MM.1S (cell line): Measurements from ENCODE around the gene POLD3.

Experiments used
- DNase-seq: peaks from one replicate; pipeline ENCODE4 v3.0.0-alpha.2; 2015
- H2AFZ ChIP-seq: fragments of 300-600 bp; sonication (generic); 2 replicates; pipeline ENCODE4 v1.6.0; 2016; ENCODE audit warnings: antibody characterized with exemption, low read length
- H3F3A ChIP-seq: fragments of 300-600 bp; sonication (generic); 2 replicates; pipeline ENCODE4 v1.6.1; 2016; ENCODE audit warnings: mild to moderate bottlenecking, antibody characterized with exemption, low read length, moderate library complexity, mixed read lengths; ENCODE audit not compliant: insufficient read depth
- H3K27ac ChIP-seq: fragments of 300-600 bp; sonication (generic); 2 replicates; pipeline ENCODE4 v1.5.1; 2016; ENCODE audit warnings: mild to moderate bottlenecking, low read length
- H3K27me3 ChIP-seq: fragments of 300-600 bp; sonication (generic); replicated peaks from 2 replicates; pipeline ENCODE4 v1.6.0; 2016; ENCODE audit warnings: low read length; ENCODE audit not compliant: insufficient read depth
- H3K36me3 ChIP-seq: fragments of 300-600 bp; sonication (generic); replicated peaks from 2 replicates; pipeline ENCODE4 v1.6.1; 2016; ENCODE audit warnings: mild to moderate bottlenecking, low read length, mixed read lengths; ENCODE audit not compliant: insufficient read depth
- H3K4me1 ChIP-seq: fragments of 300-600 bp; sonication (generic); 2 replicates; pipeline ENCODE4 v1.6.1; 2016; ENCODE audit warnings: low read length, mixed read lengths
- H3K4me2 ChIP-seq: fragments of 300-600 bp; sonication (generic); 2 replicates; pipeline ENCODE4 v1.6.0; 2016; ENCODE audit warnings: low read depth, low read length
- H3K4me3 ChIP-seq: fragments of 300-600 bp; sonication (generic); 2 replicates; pipeline ENCODE4 v1.5.1; 2016; ENCODE audit warnings: low read length, mixed read lengths
- H3K79me2 ChIP-seq: fragments of 300-600 bp; sonication (generic); 2 replicates; pipeline ENCODE4 v1.6.1; 2016; ENCODE audit warnings: mixed run types, low read length, mixed read lengths
- H3K9ac ChIP-seq: fragments of 300-600 bp; sonication (generic); 2 replicates; pipeline ENCODE4 v1.6.1; 2016; ENCODE audit warnings: low read length, mixed read lengths
- H3K9me2 ChIP-seq: fragments of 300-600 bp; sonication (generic); replicated peaks from 2 replicates; pipeline ENCODE4 v1.6.1; 2016; ENCODE audit warnings: mild to moderate bottlenecking, low read length, mixed read lengths; ENCODE audit not compliant: insufficient read depth
- H3K9me3 ChIP-seq: fragments of 300-600 bp; sonication (generic); replicated peaks from 2 replicates; pipeline ENCODE4 v1.6.1; 2016; ENCODE audit warnings: mild to moderate bottlenecking, low read length, mixed read lengths; ENCODE audit not compliant: insufficient read depth
- H4K20me1 ChIP-seq: fragments of 300-600 bp; sonication (generic); 2 replicates; pipeline ENCODE4 v1.6.1; 2016; ENCODE audit warnings: mild to moderate bottlenecking, low read length, moderate library complexity, mixed read lengths; ENCODE audit not compliant: insufficient read depth
- CTCF ChIP-seq: fragments of 300-600 bp; sonication (generic); IDR thresholded peaks from 2 replicates; pipeline ENCODE4 v1.5.1; 2016; ENCODE audit warnings: antibody characterized with exemption, low read length, mixed read lengths
- EZH2 ChIP-seq: fragments of 300-600 bp; sonication (generic); optimal IDR thresholded peaks from 2 replicates; pipeline ENCODE3; 2017; ENCODE audit warnings: low read depth, mild to moderate bottlenecking, antibody characterized with exemption, low read length, mixed read lengths
- EZH2phosphoT487 ChIP-seq: fragments of 300-600 bp; sonication (generic); IDR thresholded peaks from 2 replicates; pipeline ENCODE4 v1.6.1; 2018; ENCODE audit warnings: antibody characterized with exemption, low read length

POLD3 gene

GRCh38 chr11:74559110-74559933 is 33.1 kb upstream of the POLD3 start:
- no peak overlapping the region for H2AFZ ChIP-seq
- no peak overlapping the region for H3K27ac ChIP-seq
- H3F3A ChIP-seq = no peaks in the 10 kb centered on the region
- H3K4me2 ChIP-seq = no peak overlapping the region
- no peaks in the 10 kb centered on the region for H3K36me3 ChIP-seq
- H3K9ac ChIP-seq = no peak overlapping the region
- H3K4me1 ChIP-seq = peaks cover 3% of the 10 kb centered on the region; the same call in 1 of the 2 replicates
- H3K79me2 ChIP-seq = no peaks in the 10 kb centered on the region
- TF ChIP-seq EZH2 (no peak), CTCF (no peak), EZH2phosphoT487 (no peak)
- no peaks in the 10 kb centered on the region for H3K9me3 ChIP-seq
- no peaks in the 10 kb centered on the region for H4K20me1 ChIP-seq
- DNase-seq = no peak
- H3K27me3 ChIP-seq = no peaks in the 10 kb centered on the region
- H3K4me3 ChIP-seq = no peak overlapping the region
- H3K9me2 ChIP-seq = no peaks in the 10 kb centered on the region

GRCh38 chr11:74559934-74560309 is 32.5 kb upstream of the POLD3 start:
- H3K4me2 ChIP-seq = no peak overlapping the region
- no peak overlapping the region for H2AFZ ChIP-seq
- H3F3A ChIP-seq = no peaks in the 10 kb centered on the region
- no peaks in the 10 kb centered on the region for H3K79me2 ChIP-seq
- no peak for DNase-seq
- no peaks in the 10 kb centered on the region for H3K9me3 ChIP-seq
- H3K9me2 ChIP-seq = no peaks in the 10 kb centered on the region
- TF ChIP-seq EZH2phosphoT487 = no peak
- no peak for TF ChIP-seq CTCF
- no peak for TF ChIP-seq EZH2
- H3K9ac ChIP-seq = no peak overlapping the region
- H3K27ac ChIP-seq = no peak overlapping the region
- peaks cover 3% of the 10 kb centered on the region; the same call in 1 of the 2 replicates for H3K4me1 ChIP-seq
- no peaks in the 10 kb centered on the region for H3K27me3 ChIP-seq
- H3K36me3 ChIP-seq = no peaks in the 10 kb centered on the region
- H3K4me3 ChIP-seq = no peak overlapping the region
- H4K20me1 ChIP-seq = no peaks in the 10 kb centered on the region

DNA sequence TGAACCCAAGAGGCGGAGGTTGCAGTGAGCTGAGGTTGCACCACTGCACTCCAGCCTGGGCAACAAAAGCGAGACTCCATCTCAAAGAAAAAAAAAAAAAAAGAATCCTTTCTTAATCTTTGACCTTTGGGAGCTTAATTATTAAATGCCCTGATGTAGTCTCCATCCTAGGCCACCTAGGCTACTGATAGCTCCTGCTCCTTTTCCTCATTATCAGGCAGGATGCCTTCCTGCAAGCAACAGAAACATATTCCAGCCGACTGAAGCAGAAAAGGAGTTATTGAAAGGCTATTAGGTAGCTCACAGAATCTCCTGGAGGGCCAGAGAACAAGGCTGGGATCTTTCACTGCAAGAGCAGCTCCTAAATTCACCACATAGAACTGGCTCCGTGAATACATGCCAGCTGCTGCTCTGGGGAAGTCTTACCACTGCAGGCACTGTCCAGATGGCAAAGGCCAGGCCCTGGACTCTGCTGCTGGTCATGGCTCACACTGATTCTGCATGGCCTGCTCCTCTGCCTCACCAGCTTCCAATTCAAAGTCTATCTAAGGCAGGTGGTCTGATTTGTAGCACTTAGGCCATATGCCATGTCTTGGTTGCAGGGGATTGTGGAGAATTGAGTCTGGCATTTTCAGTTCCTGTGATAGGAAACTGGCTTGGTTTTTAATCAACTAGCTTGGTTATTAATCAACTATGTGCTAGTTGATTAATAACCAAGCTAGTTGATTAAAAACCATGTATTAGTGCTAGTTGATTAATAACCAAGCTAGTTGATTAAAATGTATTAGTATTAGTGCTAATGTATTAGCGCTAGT is 26.0 kb upstream of the POLD3 start:
- no peak overlapping the region for H3K27ac ChIP-seq
- no peak for DNase-seq
- H3K4me3 ChIP-seq = no peak overlapping the region
- H3K9me2 ChIP-seq = no peaks in the 10 kb centered on the region
- no peak overlapping the region for H3K9ac ChIP-seq
- H3K79me2 ChIP-seq = no peaks in the 10 kb centered on the region
- no peaks in the 10 kb centered on the region for H3K9me3 ChIP-seq
- H4K20me1 ChIP-seq = no peaks in the 10 kb centered on the region
- H3K36me3 ChIP-seq = no peaks in the 10 kb centered on the region
- no peak overlapping the region for H2AFZ ChIP-seq
- TF ChIP-seq EZH2 (no peak), EZH2phosphoT487 (no peak), CTCF (no peak)
- H3K4me2 ChIP-seq = no peak overlapping the region
- no peaks in the 10 kb centered on the region for H3F3A ChIP-seq
- H3K4me1 ChIP-seq = no peaks in the 10 kb centered on the region
- H3K27me3 ChIP-seq = no peaks in the 10 kb centered on the region
